Subcutaneous preadipocyte (primary cell): Measurements from ENCODE around the gene PTGIS. TPM values are rescaled to one million over a fixed set of nuclear protein-coding genes. Genes with fewer than 3 reads are reported as not detected.

Source experiments
- total RNA-seq: library from RNA; depleted of rRNA; stranded (reverse); fragments of >200 nt; gene quantifications from 2 replicates; pipeline ENCODE4 v1.2.3, GENCODE V29; 2012

Gene PTGIS
- 19.0 and 77.9 TPM in 2 replicates for total RNA-seq

DNA sequence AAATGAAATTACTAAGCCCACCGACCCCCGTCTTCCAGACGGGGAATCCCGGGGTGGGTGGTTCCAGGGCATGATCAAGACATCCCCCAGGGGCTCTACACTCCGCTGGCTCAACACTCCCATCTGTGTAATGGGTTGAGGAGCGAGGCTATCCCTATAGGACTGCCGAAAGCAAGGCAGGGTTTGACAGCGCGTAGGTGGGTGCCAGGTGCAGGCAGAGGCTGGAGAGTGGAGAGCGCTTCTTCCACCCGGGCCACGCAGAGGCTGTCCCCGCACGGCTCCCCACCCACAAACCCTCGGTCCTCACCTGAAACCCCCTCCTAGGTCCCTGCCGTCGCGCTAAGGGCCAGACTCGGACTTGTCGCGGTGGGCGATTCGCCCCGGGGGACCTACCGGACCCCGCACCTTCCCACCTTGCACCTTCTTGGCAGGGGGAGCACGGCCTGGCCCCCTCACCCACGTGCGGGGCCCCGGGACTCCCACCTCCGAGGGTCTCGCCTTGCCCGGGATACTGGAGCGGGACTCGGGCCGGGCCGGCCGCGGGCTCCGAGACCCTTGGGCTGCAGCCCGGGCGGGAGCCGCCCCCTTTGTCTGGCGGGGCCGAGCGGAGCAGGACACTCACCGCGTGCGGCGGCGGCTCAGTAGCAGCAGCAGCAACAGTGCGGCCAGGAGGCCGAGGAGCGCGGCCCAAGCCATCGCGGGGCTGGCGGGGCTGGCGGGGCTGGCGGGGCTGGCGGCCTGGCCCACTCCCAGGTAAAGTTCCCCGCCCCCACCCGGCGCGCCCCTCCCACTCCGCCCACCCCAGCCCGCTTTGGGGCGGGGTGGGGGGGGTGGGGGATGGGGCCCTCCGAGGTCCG is at the start of gene PTGIS:
PTGIS (minus strand) TSS at position 717 of the 857 bp plus-strand sequence; CDS start at position 696, 21 bp downstream.

DNA sequence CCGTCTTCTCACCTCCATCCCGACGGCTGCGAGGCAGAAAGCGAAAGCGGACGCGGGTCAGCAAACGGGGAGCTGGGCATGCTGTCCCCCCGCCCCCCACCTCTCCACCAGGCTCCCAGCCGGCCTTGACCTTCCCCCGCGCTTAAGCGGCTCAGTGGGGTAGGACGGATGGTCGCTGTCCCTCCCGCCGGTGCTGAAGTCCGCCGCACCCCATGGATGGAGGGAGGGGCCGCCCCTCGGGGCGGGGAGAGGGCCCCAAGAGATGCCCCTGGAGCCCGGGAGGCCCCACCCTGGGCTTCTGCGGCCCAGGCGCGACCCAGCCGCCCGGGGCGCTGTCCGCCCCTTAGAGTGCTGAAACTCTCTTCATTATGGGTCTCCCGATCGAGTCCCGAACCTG is 85.3 kb downstream of the PTGIS start, which contains the start of gene KCNB1:
KCNB1 (minus strand) TSS at position 48 of the 397 bp plus-strand sequence. CDS start 188 bp downstream, outside the sequence.

Other genes starting within 250 kb of the PTGIS start
- gene KCNB1, start 85.5 kb downstream of the PTGIS start, total RNA-seq = under 0.01 TPM in 1 of 2 replicates, not detected in the other
- 19.1 and 22.7 TPM in 2 replicates for gene B4GALT5, start 145.7 kb upstream of the PTGIS start, total RNA-seq
- 8.5 and 8.6 TPM in 2 replicates for gene SLC9A8, start 244.7 kb upstream of the PTGIS start, total RNA-seq